A172 (cell line): ENCODE data around the gene CLVS2. TPM values are rescaled to one million over a fixed set of nuclear protein-coding genes. Genes with fewer than 3 reads are reported as not detected.
A peak's percentile ranks its signal among the peaks of the same experiment; 100 is the strongest.

Source experiments
- DNase-seq: peaks from one replicate; pipeline ENCODE4 v3.0.0-alpha.2; 2015; ENCODE audit warnings: low spot score
- total RNA-seq: library from RNA; depleted of rRNA; stranded (reverse); fragments of >200 nt; shearing (Covaris generic); gene quantifications from 2 replicates; pipeline ENCODE4 v1.2.3, GENCODE V29; 2014

CLVS2 gene
- total RNA-seq, 1 experiment from 2014 or later, result not detected

- no peak for DNase-seq
Measured at GRCh38 chr6:123024976-123025375, 28.9 kb downstream of the CLVS2 start.

GRCh38 chr6:123027408-123027807 lies 31.4 kb downstream of the CLVS2 start:
- DNase-seq, result no peak

- DNase-seq, result no peak
Measured at GRCh38 chr6:123028263-123028662, 32.2 kb downstream of the CLVS2 start.

- DNase-seq, result peak; percentile 24
Measured at GRCh38 chr6:123030282-123030681, 34.2 kb downstream of the CLVS2 start.

- DNase-seq, result no peak
Measured at GRCh38 chr6:123036648-123037047, 40.6 kb downstream of the CLVS2 start.

GRCh38 chr6:123039431-123039830 lies 43.4 kb downstream of the CLVS2 start:
- no peak for DNase-seq

- DNase-seq, result no peak
Measured at GRCh38 chr6:123042401-123042800, 46.4 kb downstream of the CLVS2 start.

- DNase-seq, result no peak
Measured at GRCh38 chr6:123044341-123044860, 48.4 kb downstream of the CLVS2 start.

GRCh38 chr6:123053602-123054225 lies 57.7 kb downstream of the CLVS2 start:
- no peak for DNase-seq

GRCh38 chr6:123055256-123055655 lies 59.2 kb downstream of the CLVS2 start:
- no peak for DNase-seq

GRCh38 chr6:123062670-123063069 lies 66.6 kb downstream of the CLVS2 start:
- DNase-seq, result no peak

GRCh38 chr6:123064038-123064437 lies 68.0 kb downstream of the CLVS2 start:
- DNase-seq, result no peak

GRCh38 chr6:123074616-123075015 lies 78.6 kb downstream of the CLVS2 start:
- no peak for DNase-seq

- no peak for DNase-seq
Measured at GRCh38 chr6:123085403-123085802, 89.4 kb downstream of the CLVS2 start.

GRCh38 chr6:123089226-123089625 lies 93.2 kb downstream of the CLVS2 start:
- no peak for DNase-seq

- peak; percentile 48 for DNase-seq
Measured at GRCh38 chr6:123091091-123091895, 95.3 kb downstream of the CLVS2 start.

GRCh38 chr6:123091896-123092271 lies 95.8 kb downstream of the CLVS2 start:
- no peak for DNase-seq

- DNase-seq, result no peak
Measured at GRCh38 chr6:123094795-123095194, 98.8 kb downstream of the CLVS2 start.

- no peak for DNase-seq
Measured at GRCh38 chr6:123105561-123105960, 109.5 kb downstream of the CLVS2 start.

GRCh38 chr6:123116370-123116769 lies 120.3 kb downstream of the CLVS2 start:
- DNase-seq, result no peak

- no peak for DNase-seq
Measured at GRCh38 chr6:123117145-123117908, 121.3 kb downstream of the CLVS2 start.

GRCh38 chr6:123118811-123119210 lies 122.8 kb downstream of the CLVS2 start:
- DNase-seq, result no peak
